ENCODE data around the gene HDGF.

The HDGF gene

GRCh38 chr1:156751451-156751756 lies at the start of gene HDGF:
Gene HDGF (minus strand): TSS chr1:156751675. CDS start chr1:156751429, 246 bp downstream.
- no peak for DNase-seq (ENCODE audit: low read depth in 3 of 3, low spot score in 1 of 3)

DNA sequence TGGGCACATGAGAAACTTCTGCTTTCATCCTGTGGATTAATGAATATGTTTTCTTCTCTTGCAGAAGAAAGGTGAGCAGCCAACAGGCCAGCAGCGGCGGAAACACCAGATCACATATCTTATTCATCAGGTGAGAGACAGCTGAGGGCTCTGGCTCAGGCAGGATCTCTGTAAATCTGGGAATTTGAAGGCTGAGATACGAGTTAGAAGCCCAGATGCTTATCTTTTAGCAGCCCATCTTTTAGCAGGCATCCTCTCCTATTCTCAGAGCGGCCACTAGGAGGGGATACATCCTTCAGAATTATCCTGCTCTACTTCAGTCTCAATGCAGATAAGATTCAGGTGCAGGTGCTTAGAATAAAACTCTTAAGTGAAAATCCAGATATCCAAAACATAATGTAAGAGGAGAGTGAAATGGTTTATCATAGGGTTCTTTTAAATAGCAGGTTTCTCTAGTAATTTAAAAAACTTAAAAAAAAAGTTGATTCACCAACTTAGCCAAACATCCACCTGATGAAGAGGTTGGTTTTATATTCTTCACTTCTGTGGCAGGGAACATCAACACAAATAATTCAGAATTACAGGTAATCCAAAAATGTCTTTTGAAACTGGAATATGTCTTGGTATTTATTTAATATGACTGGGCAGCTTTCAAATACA lies 45.9 kb upstream of the HDGF start:
- peak in 1 of 3 donors; percentile 26 for DNase-seq (ENCODE audit: low read depth in 3 of 3, low spot score in 1 of 3)

- no peak for DNase-seq (ENCODE audit: low read depth in 3 of 3, low spot score in 1 of 3)
These were observed 45.0 kb upstream of the HDGF start for GRCh38 chr1:156796340-156797097.

- DNase-seq (ENCODE audit: low read depth in 3 of 3, low spot score in 1 of 3) = no peak
These were observed 44.3 kb upstream of the HDGF start for GRCh38 chr1:156795787-156796186.

DNA sequence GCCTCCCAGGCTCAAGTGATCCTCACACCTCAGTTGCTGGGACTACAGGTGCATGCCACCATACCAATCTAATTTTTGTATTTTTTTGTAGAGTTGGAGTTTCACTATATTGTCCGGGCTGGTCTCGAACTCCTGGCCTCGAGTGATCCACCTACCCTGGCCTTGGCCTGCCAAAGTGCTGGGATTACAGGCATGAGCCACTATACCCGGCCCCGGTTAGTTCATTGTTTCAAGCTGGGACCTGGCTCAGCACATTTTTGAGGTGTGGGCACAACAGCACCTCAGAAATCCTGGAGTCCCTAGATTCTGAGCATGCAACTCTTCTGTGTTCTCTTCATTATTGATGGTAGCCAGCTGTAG lies 43.9 kb upstream of the HDGF start:
- DNase-seq (ENCODE audit: low read depth in 3 of 3, low spot score in 1 of 3) = no peak

- no peak for DNase-seq (ENCODE audit: low read depth in 3 of 3, low spot score in 1 of 3)
These were observed 43.3 kb upstream of the HDGF start for GRCh38 chr1:156794506-156795373.

- no peak for DNase-seq (ENCODE audit: low read depth in 3 of 3, low spot score in 1 of 3)
These were observed 38.3 kb upstream of the HDGF start for GRCh38 chr1:156789621-156790318.

DNA sequence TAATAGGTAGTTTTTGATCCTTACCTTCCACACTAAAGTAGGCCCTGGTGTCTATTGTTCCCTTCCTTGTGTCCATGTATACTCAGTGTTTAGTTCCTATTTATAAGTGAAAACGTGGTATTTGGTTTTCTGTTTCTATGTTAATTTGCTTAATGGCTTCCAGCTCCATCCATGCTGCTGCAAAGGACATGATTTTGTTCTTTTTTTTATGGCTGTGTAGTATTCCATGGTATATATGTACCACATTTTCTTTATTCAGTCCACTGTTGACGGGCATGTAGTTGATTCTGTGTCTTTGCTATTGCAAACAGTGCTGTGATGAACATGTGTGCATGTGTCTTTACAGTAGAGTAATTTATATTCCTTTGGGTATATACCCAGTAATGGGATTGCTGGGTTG lies 36.7 kb upstream of the HDGF start:
- no peak for DNase-seq (ENCODE audit: low read depth in 3 of 3, low spot score in 1 of 3)

GRCh38 chr1:156786640-156787039 lies 35.2 kb upstream of the HDGF start:
- DNase-seq (ENCODE audit: low read depth in 3 of 3, low spot score in 1 of 3) = no peak

DNA sequence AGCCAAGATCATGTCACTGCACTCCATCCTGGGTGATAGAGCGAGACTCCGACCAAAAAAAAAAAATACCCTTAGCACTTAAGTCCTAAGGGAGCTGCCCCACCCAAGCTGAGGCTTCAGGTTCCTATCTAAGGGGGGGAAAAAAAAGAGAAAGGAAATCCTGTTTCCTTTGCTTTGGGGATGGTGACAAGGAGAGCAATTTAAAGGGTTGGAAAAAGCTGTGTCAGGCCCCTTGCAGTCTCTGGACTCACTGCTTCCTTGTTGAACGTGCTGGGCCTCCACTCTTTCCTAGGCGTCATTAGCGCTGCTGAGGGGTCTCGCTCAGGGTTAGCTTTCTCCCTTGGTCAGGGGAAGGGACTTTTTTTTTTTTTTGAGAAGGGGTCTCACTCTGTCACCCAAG lies 34.0 kb upstream of the HDGF start:
- no peak for DNase-seq (ENCODE audit: low read depth in 3 of 3, low spot score in 1 of 3)

GRCh38 chr1:156781585-156782186 lies 30.2 kb upstream of the HDGF start:
- no peak for DNase-seq (ENCODE audit: low read depth in 3 of 3, low spot score in 1 of 3)

DNA sequence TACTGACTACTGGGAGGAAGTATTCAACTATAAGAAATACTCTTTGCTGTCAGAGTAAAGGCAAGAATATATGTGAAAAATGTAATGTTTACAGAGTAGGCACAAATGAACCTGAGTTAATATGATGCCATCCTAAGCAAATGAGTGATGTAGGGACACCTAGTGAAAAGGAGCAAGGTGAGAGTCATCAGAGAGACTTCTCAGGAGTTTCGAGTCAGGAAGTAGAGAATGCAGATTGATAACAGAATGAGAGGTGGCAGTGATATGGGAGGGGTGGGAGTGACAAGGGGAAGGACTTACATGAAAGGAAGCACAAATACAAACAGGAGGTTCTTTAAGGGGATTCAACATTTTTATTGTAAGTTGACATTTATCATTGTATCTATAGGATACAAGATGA lies 26.1 kb upstream of the HDGF start:
- DNase-seq (ENCODE audit: low read depth in 3 of 3, low spot score in 1 of 3) = no peak

GRCh38 chr1:156776942-156777341 lies 25.5 kb upstream of the HDGF start:
- no peak for DNase-seq (ENCODE audit: low read depth in 3 of 3, low spot score in 1 of 3)

GRCh38 chr1:156775799-156776198 lies 24.3 kb upstream of the HDGF start:
- no peak for DNase-seq (ENCODE audit: low read depth in 3 of 3, low spot score in 1 of 3)

GRCh38 chr1:156773607-156774006 lies 22.1 kb upstream of the HDGF start:
- no peak for DNase-seq (ENCODE audit: low read depth in 3 of 3, low spot score in 1 of 3)

- DNase-seq (ENCODE audit: low read depth in 3 of 3, low spot score in 1 of 3) = no peak
These were observed 21.4 kb upstream of the HDGF start for GRCh38 chr1:156772728-156773497.

- no peak for DNase-seq (ENCODE audit: low read depth in 3 of 3, low spot score in 1 of 3)
These were observed 20.7 kb upstream of the HDGF start for GRCh38 chr1:156772222-156772621.

GRCh38 chr1:156768610-156769295 lies 17.3 kb upstream of the HDGF start:
- no peak for DNase-seq (ENCODE audit: low read depth in 3 of 3, low spot score in 1 of 3)

DNA sequence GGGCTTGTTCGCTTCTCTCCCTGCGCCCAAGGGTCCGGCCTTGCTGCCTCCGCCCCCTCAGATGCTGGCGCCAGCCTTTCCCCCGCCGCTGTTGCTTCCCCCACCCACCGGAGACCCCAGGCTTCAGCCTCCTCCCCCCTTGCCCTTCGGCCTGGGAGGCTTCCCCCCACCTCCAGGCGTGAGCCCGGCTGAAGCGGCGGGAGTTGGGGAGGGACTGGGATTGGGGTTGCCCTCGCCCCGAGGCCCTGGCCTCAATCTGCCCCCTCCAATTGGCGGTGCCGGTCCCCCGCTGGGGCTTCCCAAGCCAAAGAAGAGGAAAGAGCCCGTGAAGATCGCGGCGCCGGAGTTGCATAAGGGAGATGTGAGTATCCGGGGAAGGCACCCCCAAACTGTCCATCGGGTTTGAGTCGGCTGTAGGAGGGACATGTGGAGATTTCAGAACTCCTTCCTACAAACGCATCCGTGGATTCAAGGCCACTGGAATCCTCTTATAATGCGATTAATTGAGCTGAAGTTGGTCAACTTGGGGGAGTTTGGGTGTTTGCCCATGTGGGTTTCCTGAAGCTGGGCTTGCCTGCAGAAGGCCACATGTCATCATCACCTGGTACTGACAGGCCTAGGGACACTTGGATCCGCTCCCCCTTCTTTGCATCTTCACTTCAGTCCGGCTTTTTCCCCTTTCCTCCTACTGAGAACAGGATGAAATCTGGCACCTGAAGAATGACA lies 16.6 kb upstream of the HDGF start:
- no peak for DNase-seq (ENCODE audit: low read depth in 3 of 3, low spot score in 1 of 3)

Measured in stimulated activated CD4-positive, alpha-beta T cell treated with anti-CD3 and anti-CD28 coated beads, TNF-alpha, amount 100 ng/mL, for 1 hour (primary cell).